Measurements from ENCODE around the gene CCDC97.

- TF ChIP-seq, protein P1, sequence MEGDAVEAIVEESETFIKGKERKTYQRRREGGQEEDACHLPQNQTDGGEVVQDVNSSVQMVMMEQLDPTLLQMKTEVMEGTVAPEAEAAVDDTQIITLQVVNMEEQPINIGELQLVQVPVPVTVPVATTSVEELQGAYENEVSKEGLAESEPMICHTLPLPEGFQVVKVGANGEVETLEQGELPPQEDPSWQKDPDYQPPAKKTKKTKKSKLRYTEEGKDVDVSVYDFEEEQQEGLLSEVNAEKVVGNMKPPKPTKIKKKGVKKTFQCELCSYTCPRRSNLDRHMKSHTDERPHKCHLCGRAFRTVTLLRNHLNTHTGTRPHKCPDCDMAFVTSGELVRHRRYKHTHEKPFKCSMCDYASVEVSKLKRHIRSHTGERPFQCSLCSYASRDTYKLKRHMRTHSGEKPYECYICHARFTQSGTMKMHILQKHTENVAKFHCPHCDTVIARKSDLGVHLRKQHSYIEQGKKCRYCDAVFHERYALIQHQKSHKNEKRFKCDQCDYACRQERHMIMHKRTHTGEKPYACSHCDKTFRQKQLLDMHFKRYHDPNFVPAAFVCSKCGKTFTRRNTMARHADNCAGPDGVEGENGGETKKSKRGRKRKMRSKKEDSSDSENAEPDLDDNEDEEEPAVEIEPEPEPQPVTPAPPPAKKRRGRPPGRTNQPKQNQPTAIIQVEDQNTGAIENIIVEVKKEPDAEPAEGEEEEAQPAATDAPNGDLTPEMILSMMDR (IDR thresholded peaks at IDR 0.05 in 8 of 11, conservative IDR thresholded peaks at IDR 0.05 in 3 of 11), result no peak
- TF ChIP-seq POLR2A (IDR thresholded peaks at IDR 0.05), result no peak
- no peak for TF ChIP-seq POLR2AphosphoS5 (IDR thresholded peaks at IDR 0.05)
Measured at GRCh38 chr19:41350735-41351338, 40.9 kb downstream of the CCDC97 start.

Measured in spleen (tissue), 7 donors.